Heart left ventricle (tissue), 13 donors: ENCODE results near the gene TMEM123.

Experiments used
- POLR2A ChIP-seq, 2 donors: fragments of 450-650 bp; IDR thresholded peaks; one replicate each; pipeline ENCODE4 v1.6.1; 2017; ENCODE audit warnings: antibody characterized with exemption in 2 of 2, mild to moderate bottlenecking in 2 of 2, moderate library complexity in 2 of 2
- TF ChIP-seq, protein P1 (sequence below), 12 donors: fragments of 200-600 bp; sonication (generic) in 4 of 12; IDR thresholded peaks; one replicate each; pipeline versions ENCODE4 v1.5.0 to v1.8.0; 2018 to 2022; ENCODE audit warnings: antibody characterized with exemption in 12 of 12, mild to moderate bottlenecking in 5 of 12
- donor health status: ischemic (EF 13 %, LVEDD 7.1; RV severe dilation, severe dysfunction).
- donor health status: DM: no; HTN: yes; CAD: no.
- donor health status: DM: no; HTN: no; CAD: no.
- donor health status: ischemic (EF 25% LVEDD 6.9; RV normal size, moderate dysfunction).
- donor health status: ischemic (EF 25% LVEDD 5.7; RV mildly dilated, moderate dysfunction).
- donor health status: ischemic (EF 35%, LVEDD 5.7; RV mildly dilated, moderate dysfunction).
- donor health status: nonischemic (EF 11% LVEDD 7.7; RV severe dilation, severe dysfunction).
- donor health status: DM: yes; HTN: yes; CAD: no.
- donor health status: PGD.
- donor health status: ischemic (EF 29% LVEDD 5.4; RV normal size, mild dysfunction).
- donor health status: nonischemic (EF 23%, LVEDD 6.1; RV moderate dilation, normal function).

DNA sequence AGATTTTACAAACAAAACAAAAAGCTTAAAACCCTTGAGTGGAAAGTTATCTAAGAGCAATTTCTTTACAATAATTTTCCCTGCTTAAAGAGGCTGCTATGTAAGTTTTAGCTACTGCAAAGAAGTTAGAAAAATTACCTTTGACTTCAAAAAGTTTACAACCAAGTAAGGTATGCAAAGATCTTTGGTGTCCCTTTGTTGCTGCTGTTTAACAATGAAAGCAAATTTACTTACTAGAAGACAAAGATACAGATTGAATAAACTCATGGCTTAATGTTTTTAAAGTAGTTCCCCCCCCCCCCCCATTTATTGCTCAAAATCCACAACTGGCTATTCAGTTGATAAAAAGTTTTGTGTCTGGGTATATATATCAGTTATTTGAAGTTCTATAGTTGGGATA, 26.0 kb downstream of the TMEM123 start:
- TF ChIP-seq, protein P1, sequence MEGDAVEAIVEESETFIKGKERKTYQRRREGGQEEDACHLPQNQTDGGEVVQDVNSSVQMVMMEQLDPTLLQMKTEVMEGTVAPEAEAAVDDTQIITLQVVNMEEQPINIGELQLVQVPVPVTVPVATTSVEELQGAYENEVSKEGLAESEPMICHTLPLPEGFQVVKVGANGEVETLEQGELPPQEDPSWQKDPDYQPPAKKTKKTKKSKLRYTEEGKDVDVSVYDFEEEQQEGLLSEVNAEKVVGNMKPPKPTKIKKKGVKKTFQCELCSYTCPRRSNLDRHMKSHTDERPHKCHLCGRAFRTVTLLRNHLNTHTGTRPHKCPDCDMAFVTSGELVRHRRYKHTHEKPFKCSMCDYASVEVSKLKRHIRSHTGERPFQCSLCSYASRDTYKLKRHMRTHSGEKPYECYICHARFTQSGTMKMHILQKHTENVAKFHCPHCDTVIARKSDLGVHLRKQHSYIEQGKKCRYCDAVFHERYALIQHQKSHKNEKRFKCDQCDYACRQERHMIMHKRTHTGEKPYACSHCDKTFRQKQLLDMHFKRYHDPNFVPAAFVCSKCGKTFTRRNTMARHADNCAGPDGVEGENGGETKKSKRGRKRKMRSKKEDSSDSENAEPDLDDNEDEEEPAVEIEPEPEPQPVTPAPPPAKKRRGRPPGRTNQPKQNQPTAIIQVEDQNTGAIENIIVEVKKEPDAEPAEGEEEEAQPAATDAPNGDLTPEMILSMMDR (IDR thresholded peaks at IDR 0.05), result no peak
- no peak for TF ChIP-seq POLR2A (IDR thresholded peaks at IDR 0.05)
